Psoas muscle (tissue), 8 donors: ENCODE data around the gene CACNG3. TPM values are rescaled to one million over a fixed set of nuclear protein-coding genes. Genes with fewer than 3 reads are reported as not detected.

ENCODE experiments used
- ATAC-seq, 4 donors: fragments of 200-7000 bp; cut with Tn5 transposase; one replicate each; pipeline ENCODE4 v1.9.1; 2020; ENCODE audit warnings: moderate library complexity in 3 of 4, mild to moderate bottlenecking in 2 of 4
- DNase-seq, 2 donors: peaks; one replicate each; pipeline ENCODE4 v3.0.0-alpha.2; 2020
- H3K27ac ChIP-seq: fragments of 200-600 bp; one replicate; pipeline ENCODE4 v1.8.0; 2022
- H3K27me3 ChIP-seq, 3 donors: fragments of 200-600 bp in 1 of 3; one replicate each; pipeline versions ENCODE4 v1.6.1 to v1.8.0; 2013 to 2022; ENCODE audit warnings: low read length in 2 of 3, mild to moderate bottlenecking in 2 of 3, moderate library complexity in 1 of 3; ENCODE audit not compliant: insufficient read depth in 3 of 3
- H3K36me3 ChIP-seq, 2 donors: fragments of 200-600 bp in 1 of 2; one replicate each; pipeline versions ENCODE4 v1.6.1 to v1.8.0; 2013 to 2022; ENCODE audit warnings: low read depth in 1 of 2, mild to moderate bottlenecking in 1 of 2, moderate library complexity in 1 of 2; ENCODE audit not compliant: insufficient read depth in 1 of 2
- H3K4me1 ChIP-seq: fragments of 200-600 bp; one replicate; pipeline ENCODE4 v1.8.0; 2022
- H3K4me3 ChIP-seq: fragments of 200-600 bp; one replicate; pipeline ENCODE4 v1.8.0; 2022; ENCODE audit warnings: mild to moderate bottlenecking
- H3K9me3 ChIP-seq: fragments of 200-600 bp; one replicate; pipeline ENCODE4 v1.8.0; 2022
- CTCF ChIP-seq: fragments of 200-600 bp; IDR thresholded peaks from one replicate; pipeline ENCODE4 v1.8.0; 2022; ENCODE audit warnings: antibody characterized with exemption
- WGBS, 3 donors: extraction: QIAGEN DNeasy Blood & Tissue Kit; methylation state at CpG; one replicate each; pipeline versions ENCODE4 v1.1.6 to v1.1.7; 2013; 5-methylcytosine and 5-hydroxymethylcytosine counted together
- intact Hi-C, 2 donors: fragments of 100-400 bp; cut with DNase I; formaldehyde crosslinking; loops; one replicate each; pipeline versions ENCODE4 v1.11.0 to v1.14.2; 2022
- polyA plus RNA-seq, 3 donors: library from polyadenylated mRNA; stranded (reverse); fragments of 200-250 nt; gene quantifications; one replicate each; pipeline ENCODE4 v1.2.3, GENCODE V29; 2013
- total RNA-seq, 4 donors: library from RNA; stranded (reverse); fragmentation: NEBNext Ultra II Directional in 2 of 4; extraction: Animal tissue kit (Norgen Biotek cat#: 25700) in 2 of 4; gene quantifications; one replicate each; pipeline versions ENCODE4 v1.2.1 to v1.2.4, GENCODE V29; 2021 to 2023
- donor health status: healthy with polysubstance abuse.
- donor health status: DM: no; HTN: no; CAD: no; lungs with moderate emphysema.
- donor health status: Bipolar disorder and iron deficiency.
- donor health status: healthy.
- donor health status: DM: yes; HTN: yes; CAD: no.
- donor health status: DM: no; HTN: no; CAD: no.
- donor health status: DM: no; HTN: no; CAD: no.
- donor health status: DM: yes; HTN: yes; CAD: no.

Gene CACNG3
- total and polyA plus RNA-seq, 7 donors, result 0.03 TPM; not detected in 6

DNA sequence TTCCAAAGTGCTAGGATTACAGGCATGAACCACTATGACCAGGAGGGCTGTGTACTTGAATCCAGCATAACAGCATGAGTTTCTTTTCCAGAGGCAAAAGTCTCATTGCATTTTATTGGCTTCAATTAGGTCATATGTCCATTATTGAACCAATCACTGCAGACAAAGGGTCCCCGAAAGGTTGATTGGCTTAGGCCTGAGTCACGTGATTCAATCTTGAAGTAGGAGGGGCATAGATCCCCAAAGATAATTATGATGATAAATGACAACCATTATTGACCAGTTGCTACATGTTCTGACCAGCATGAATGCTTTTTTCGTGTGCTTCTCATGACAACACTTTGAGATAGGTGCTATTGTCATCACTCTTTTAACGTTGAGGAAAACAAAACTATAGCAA lies 25.3 kb downstream of the CACNG3 start:
- Histone ChIP-seq H3K4me1 (no peaks in the 10 kb centered on the region), H3K36me3 (no peaks in the 10 kb centered on the region), H3K27ac (no peak overlapping the region), H3K9me3 (no peaks in the 10 kb centered on the region), H3K4me3 (no peak overlapping the region), H3K27me3 (no peaks in the 10 kb centered on the region)
- no peak for TF ChIP-seq CTCF
- intact Hi-C loops, result no loop called here
- DNase-seq (no peak), ATAC-seq (no peak)
- 65 to 73% (median 69%) methylated on average over 4 of the region's 4 CpGs for WGBS, 3 donors

- no peak for TF ChIP-seq CTCF
- 79 to 84% (median 83%) methylated on average over 13 of the region's 13 CpGs for WGBS, 3 donors
- DNase-seq (no peak), ATAC-seq (no peak)
- Histone ChIP-seq H3K9me3 (no peaks in the 10 kb centered on the region), H3K27me3 (no peaks in the 10 kb centered on the region), H3K36me3 (no peaks in the 10 kb centered on the region), H3K4me3 (no peak overlapping the region), H3K4me1 (no peaks in the 10 kb centered on the region), H3K27ac (no peak overlapping the region)
- intact Hi-C loops, result no loop called here
These were observed 26.0 kb downstream of the CACNG3 start for GRCh38 chr16:24282141-24282540.

GRCh38 chr16:24286741-24287405 lies 30.7 kb downstream of the CACNG3 start:
- intact Hi-C loops, result no loop called here
- DNase-seq, result no peak
- no peak for ATAC-seq
- Histone ChIP-seq H3K36me3 (no peaks in the 10 kb centered on the region), H3K4me3 (no peak overlapping the region), H3K27me3 (no peaks in the 10 kb centered on the region), H3K9me3 (no peaks in the 10 kb centered on the region), H3K4me1 (no peaks in the 10 kb centered on the region), H3K27ac (no peak overlapping the region)
- no peak for TF ChIP-seq CTCF
- WGBS, 3 donors, result 70 to 77% (median 72%) methylated on average over 9 of the region's 9 CpGs

- no peaks in the 10 kb centered on the region for H3K4me1 ChIP-seq
- H3K27me3 ChIP-seq, result no peaks in the 10 kb centered on the region
- no peaks in the 10 kb centered on the region for H3K36me3 ChIP-seq
- H3K27ac ChIP-seq, result no peak overlapping the region
- no peak for ATAC-seq
- no peak for DNase-seq
- no peak overlapping the region for H3K4me3 ChIP-seq
- intact Hi-C loops, result no loop called here
- TF ChIP-seq CTCF, result no peak
- 37 to 62% (median 60%) methylated on average over 2 of the region's 2 CpGs for WGBS, 3 donors
- no peaks in the 10 kb centered on the region for H3K9me3 ChIP-seq
These were observed 32.4 kb downstream of the CACNG3 start for GRCh38 chr16:24288516-24288915.

DNA sequence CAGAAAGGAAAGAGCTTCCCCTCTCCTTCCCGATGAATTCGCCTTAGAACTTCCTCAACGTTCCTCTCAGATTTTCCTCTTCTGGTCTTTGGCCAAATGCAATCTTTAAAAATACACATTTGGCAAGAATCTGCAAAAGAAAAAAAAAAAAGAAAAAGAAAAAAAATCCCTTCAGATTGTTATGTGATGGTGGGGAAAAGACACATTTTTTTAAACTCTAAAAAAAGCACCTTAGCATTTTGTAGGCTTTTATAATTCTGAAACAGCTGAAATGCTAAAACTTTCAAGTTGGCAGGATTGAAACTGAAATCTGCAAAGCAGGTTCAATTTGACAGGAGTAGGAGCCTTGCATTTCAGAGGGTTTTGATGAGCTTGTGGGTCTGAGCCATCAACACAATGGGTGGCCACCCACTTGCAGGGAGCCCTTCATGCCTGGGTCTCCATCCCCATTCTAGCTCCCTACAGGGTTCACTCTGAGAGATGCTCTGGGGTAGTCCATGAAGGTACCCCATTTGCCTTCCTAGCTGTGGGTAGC lies 33.1 kb downstream of the CACNG3 start:
- DNase-seq, result no peak
- no peak for ATAC-seq
- WGBS, 3 donors, result 58 to 73% (median 60%) methylated on average over 3 of the region's 3 CpGs
- H3K27ac ChIP-seq, result no peak overlapping the region
- H3K4me1 ChIP-seq, result no peaks in the 10 kb centered on the region
- H3K4me3 ChIP-seq, result no peak overlapping the region
- no peaks in the 10 kb centered on the region for H3K9me3 ChIP-seq
- H3K36me3 ChIP-seq, result no peaks in the 10 kb centered on the region
- intact Hi-C loops, result no loop called here
- no peaks in the 10 kb centered on the region for H3K27me3 ChIP-seq
- no peak for TF ChIP-seq CTCF
